GM12865 (cell line): ENCODE results near the gene SORL1.

Experiments used
- DNase-seq: peaks from one replicate; pipeline ENCODE4 v3.0.0; 2010; ENCODE audit warnings: low read depth
- H3K4me3 ChIP-seq: 2 replicates; pipeline ENCODE4 v1.5.1; 2011; ENCODE audit warnings: mild to moderate bottlenecking, low read depth, low read length, control low read depth
- CTCF ChIP-seq: IDR thresholded peaks from 2 replicates; pipeline ENCODE4 v1.5.1; 2011; ENCODE audit warnings: low read length, control low read depth, low read depth, inconsistent platforms; ENCODE audit not compliant: insufficient read depth; ENCODE audit errors: missing control alignments

Gene SORL1

GRCh38 chr11:121644187-121644512 lies 192.0 kb downstream of the SORL1 start:
- DNase-seq = no peak
- H3K4me3 ChIP-seq = no peak overlapping the region
- TF ChIP-seq CTCF = no peak

- no peak overlapping the region for H3K4me3 ChIP-seq
- DNase-seq = no peak
- TF ChIP-seq CTCF = no peak
Measured at GRCh38 chr11:121645001-121645400, 192.9 kb downstream of the SORL1 start.

GRCh38 chr11:121645596-121645995 lies 193.5 kb downstream of the SORL1 start:
- DNase-seq = no peak
- no peak for TF ChIP-seq CTCF
- H3K4me3 ChIP-seq = no peak overlapping the region

GRCh38 chr11:121648306-121648705 lies 196.2 kb downstream of the SORL1 start:
- TF ChIP-seq CTCF = no peak
- no peak overlapping the region for H3K4me3 ChIP-seq
- DNase-seq = no peak

GRCh38 chr11:121649798-121650197 lies 197.7 kb downstream of the SORL1 start:
- DNase-seq = no peak
- H3K4me3 ChIP-seq = no peak overlapping the region
- no peak for TF ChIP-seq CTCF

GRCh38 chr11:121650351-121651256 lies 198.5 kb downstream of the SORL1 start:
- no peak for TF ChIP-seq CTCF
- no peak overlapping the region for H3K4me3 ChIP-seq
- DNase-seq = peak; percentile 43

GRCh38 chr11:121651257-121651605 lies 199.1 kb downstream of the SORL1 start:
- TF ChIP-seq CTCF = no peak
- DNase-seq = no peak
- no peak overlapping the region for H3K4me3 ChIP-seq
